ENCODE measurements around the gene ZNF444. TPM values are rescaled to one million over a fixed set of nuclear protein-coding genes. Genes with fewer than 3 reads are reported as not detected.
"Not testable (repeated sequence)": the region's sequence is repeated elsewhere in the genome, so short reads cannot be mapped to it uniquely, and the experiment has no call there.

The ZNF444 gene
- total RNA-seq, 4 donors from 2014 or later: 5.3 to 38.9 (median 21.0) TPM

DNA sequence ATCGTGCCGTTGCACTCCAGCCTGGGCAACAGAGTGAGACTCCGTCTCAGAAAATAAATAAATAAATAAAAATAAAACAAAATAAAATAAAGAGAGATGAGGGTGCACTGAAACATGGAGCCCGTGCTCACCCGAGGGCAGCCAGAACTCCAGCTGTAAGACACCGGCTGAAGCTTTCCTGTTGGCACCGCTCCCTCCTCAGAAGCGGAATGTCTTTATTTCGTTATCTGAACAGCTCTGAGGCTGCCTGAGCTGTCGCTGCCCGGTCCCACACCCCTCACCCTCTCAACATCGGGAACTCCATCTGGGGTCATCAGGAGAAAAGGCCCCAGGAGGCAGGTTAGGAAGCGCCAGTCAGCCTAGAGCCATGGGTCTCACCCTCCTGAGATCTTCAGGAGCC, 44.4 kb upstream of the ZNF444 start:
- no peak overlapping the region for H3K27ac ChIP-seq
- H3K4me3 ChIP-seq: no peak overlapping the region
- no peaks in the 10 kb centered on the region for H3K36me3 ChIP-seq
- TF ChIP-seq POLR2A (IDR thresholded peaks at IDR 0.05): no peak
- TF ChIP-seq, protein P1, sequence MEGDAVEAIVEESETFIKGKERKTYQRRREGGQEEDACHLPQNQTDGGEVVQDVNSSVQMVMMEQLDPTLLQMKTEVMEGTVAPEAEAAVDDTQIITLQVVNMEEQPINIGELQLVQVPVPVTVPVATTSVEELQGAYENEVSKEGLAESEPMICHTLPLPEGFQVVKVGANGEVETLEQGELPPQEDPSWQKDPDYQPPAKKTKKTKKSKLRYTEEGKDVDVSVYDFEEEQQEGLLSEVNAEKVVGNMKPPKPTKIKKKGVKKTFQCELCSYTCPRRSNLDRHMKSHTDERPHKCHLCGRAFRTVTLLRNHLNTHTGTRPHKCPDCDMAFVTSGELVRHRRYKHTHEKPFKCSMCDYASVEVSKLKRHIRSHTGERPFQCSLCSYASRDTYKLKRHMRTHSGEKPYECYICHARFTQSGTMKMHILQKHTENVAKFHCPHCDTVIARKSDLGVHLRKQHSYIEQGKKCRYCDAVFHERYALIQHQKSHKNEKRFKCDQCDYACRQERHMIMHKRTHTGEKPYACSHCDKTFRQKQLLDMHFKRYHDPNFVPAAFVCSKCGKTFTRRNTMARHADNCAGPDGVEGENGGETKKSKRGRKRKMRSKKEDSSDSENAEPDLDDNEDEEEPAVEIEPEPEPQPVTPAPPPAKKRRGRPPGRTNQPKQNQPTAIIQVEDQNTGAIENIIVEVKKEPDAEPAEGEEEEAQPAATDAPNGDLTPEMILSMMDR (IDR thresholded peaks at IDR 0.05): no peak
- DNase-seq: no peak
- no peaks in the 10 kb centered on the region for H3K27me3 ChIP-seq
- no peaks in the 10 kb centered on the region for H3K4me1 ChIP-seq
- intact Hi-C loops (cut with DNase I; ENCODE audit: low total_unique reads): no loop called here
- H3K9me3 ChIP-seq: no peaks in the 10 kb centered on the region

DNA sequence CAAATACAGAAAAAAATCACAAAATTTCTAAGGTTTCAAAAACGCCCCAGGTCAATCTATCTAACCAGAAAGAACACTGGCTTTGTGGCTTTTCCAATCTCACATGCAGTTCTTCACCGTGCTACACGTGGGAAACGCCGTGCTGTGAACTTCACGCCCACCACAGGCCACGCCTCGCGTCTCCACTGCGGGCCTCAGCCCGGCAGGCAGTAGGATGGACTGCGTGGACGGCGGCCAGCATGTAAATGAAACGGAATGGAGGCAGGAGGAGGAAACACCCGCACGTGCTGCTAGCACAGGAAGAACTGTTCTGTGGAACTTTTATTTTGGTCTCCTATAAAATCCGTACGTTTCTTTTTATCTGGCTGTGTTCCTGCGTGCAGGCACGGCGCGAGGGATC, 43.8 kb upstream of the ZNF444 start:
- H3K4me1 ChIP-seq: no peaks in the 10 kb centered on the region
- no peak overlapping the region for H3K4me3 ChIP-seq
- H3K27me3 ChIP-seq: no peaks in the 10 kb centered on the region
- intact Hi-C loops (cut with DNase I; ENCODE audit: low total_unique reads): no loop called here
- H3K9me3 ChIP-seq: no peaks in the 10 kb centered on the region
- TF ChIP-seq, protein P1 (IDR thresholded peaks at IDR 0.05): no peak
- no peak for TF ChIP-seq POLR2A (IDR thresholded peaks at IDR 0.05)
- no peak for DNase-seq
- no peaks in the 10 kb centered on the region for H3K36me3 ChIP-seq
- no peak overlapping the region for H3K27ac ChIP-seq

DNA sequence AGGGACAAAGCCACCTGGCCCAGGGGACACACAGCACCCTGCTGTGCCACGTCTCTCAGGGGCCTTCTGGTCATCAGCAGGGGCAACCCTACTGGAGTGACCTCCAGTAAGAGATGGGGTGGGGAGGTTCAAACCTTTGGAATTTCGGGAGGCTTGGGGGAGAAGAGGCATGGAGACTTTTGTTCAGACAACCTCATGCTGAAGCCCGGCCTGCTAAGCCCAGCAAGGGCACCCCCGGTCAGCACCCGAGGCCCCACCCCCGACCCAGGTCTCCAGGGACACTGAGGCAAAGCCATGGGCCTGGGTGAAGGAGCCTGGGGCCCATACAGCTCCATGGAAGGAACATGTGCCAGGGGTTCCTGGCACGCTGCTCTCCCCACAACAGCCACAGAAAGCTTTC, 43.3 kb upstream of the ZNF444 start:
- Histone ChIP-seq H3K9me3 (no peaks in the 10 kb centered on the region), H3K4me3 (no peak overlapping the region), H3K4me1 (no peaks in the 10 kb centered on the region), H3K36me3 (no peaks in the 10 kb centered on the region), H3K27me3 (no peaks in the 10 kb centered on the region), H3K27ac (no peak overlapping the region)
- intact Hi-C loops (cut with DNase I; ENCODE audit: low total_unique reads): no loop called here
- TF ChIP-seq, protein P1 (IDR thresholded peaks at IDR 0.05): no peak
- no peak for TF ChIP-seq POLR2A (IDR thresholded peaks at IDR 0.05)
- DNase-seq: no peak

DNA sequence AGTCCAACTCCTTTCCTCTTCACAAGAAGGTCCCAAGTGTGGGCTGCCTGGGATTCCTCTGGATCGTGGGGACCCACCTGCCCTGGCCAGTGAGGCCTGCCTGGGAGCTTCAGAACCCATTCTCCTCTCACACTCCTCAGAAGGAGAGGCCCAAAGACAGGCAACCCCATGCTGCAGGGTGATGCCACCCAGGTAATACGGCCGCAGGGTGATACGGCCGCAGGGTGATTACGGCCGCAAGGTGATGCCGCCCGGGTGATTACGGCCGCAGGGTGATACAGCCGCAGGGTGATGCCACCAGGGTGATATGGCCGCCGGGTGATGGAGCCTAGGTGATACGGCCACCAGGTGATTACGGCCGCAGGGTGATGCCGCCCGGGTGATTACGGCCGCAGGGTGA, 42.9 kb upstream of the ZNF444 start:
- H3K27me3 ChIP-seq; H3K27ac ChIP-seq; H3K36me3 ChIP-seq; DNase-seq; intact Hi-C loops (cut with DNase I; ENCODE audit: low total_unique reads); H3K4me1 ChIP-seq; H3K4me3 ChIP-seq; H3K9me3 ChIP-seq: not testable (repeated sequence)

DNA sequence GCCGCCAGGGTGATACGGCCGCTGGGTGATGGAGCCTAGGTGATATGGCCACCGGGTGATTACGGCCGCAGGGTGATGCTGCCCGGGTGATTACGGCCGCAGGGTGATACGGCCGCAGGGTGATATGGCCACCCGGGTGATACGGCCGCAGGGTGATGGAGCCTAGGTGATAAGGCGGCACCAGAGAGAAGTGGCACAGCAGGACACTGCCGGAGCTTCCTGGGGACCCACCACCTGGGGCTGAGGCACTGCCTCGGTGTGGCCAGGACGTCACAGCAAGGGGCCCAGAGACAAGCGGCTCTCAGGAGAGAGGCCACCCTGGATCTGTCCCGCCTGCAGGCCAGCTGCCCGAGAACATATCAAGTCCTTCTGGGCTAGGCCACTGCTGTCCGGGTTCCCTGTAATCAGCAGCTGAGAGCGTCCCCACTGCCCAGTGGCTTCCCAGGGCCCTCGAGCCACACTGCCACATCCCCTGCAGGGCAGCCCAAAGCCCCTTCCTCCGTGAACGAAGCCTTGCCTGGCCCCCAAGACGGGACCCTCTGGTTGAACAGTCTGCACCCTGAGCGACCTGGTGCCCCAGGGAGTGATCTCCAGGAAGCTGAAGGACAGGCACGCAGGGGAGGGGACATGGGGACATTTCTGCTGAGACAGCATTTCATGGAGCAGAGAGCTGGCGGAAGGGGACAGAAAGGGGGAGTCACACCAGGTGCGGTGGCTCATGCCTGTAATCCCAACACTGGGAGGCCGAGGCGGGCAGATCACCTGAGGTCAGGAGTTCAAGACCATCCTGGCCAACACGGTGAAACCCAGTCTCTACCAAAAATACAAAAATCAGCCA, 42.1 kb upstream of the ZNF444 start:
- intact Hi-C loops (cut with DNase I; ENCODE audit: low total_unique reads): no loop called here
- no peak overlapping the region for H3K27ac ChIP-seq
- H3K36me3 ChIP-seq: no peaks in the 10 kb centered on the region
- H3K9me3 ChIP-seq: no peaks in the 10 kb centered on the region
- DNase-seq: no peak
- H3K4me1 ChIP-seq: no peaks in the 10 kb centered on the region
- TF ChIP-seq, protein P1 (IDR thresholded peaks at IDR 0.05): no peak
- no peak for TF ChIP-seq POLR2A (IDR thresholded peaks at IDR 0.05)
- no peaks in the 10 kb centered on the region for H3K27me3 ChIP-seq
- H3K4me3 ChIP-seq: no peak overlapping the region
